Vagina (tissue), 2 donors: ENCODE measurements around the gene MOGAT3.

Experiments used
- POLR2A ChIP-seq, 2 donors: fragments of 450-650 bp; IDR thresholded peaks; one replicate each; pipeline ENCODE4 v1.6.1; 2017; ENCODE audit warnings: antibody characterized with exemption in 2 of 2, mild to moderate bottlenecking in 2 of 2, moderate library complexity in 2 of 2
- POLR2AphosphoS5 ChIP-seq, 2 donors: sonication (generic); formaldehyde crosslinking; IDR thresholded peaks; one replicate each; pipeline ENCODE4 v1.9.0; 2017; ENCODE audit warnings: antibody characterized with exemption in 2 of 2, mild to moderate bottlenecking in 2 of 2, low read depth in 1 of 2; ENCODE audit not compliant: insufficient read depth in 1 of 2
- TF ChIP-seq, protein P1 (sequence below), 3 experiments: fragments of 450-650 bp in 2 of 3; fragments of 200-600 bp in 1 of 3; sonication (generic) in 1 of 3; IDR thresholded peaks; one replicate each; pipeline ENCODE4 v1.5.1; 2017 to 2019; ENCODE audit warnings: antibody characterized with exemption in 3 of 3, mild to moderate bottlenecking in 2 of 3, moderate library complexity in 2 of 3

- TF ChIP-seq POLR2A (IDR thresholded peaks at IDR 0.05) = peak in 1 of 2 donors; percentile 3
- TF ChIP-seq, protein P1, sequence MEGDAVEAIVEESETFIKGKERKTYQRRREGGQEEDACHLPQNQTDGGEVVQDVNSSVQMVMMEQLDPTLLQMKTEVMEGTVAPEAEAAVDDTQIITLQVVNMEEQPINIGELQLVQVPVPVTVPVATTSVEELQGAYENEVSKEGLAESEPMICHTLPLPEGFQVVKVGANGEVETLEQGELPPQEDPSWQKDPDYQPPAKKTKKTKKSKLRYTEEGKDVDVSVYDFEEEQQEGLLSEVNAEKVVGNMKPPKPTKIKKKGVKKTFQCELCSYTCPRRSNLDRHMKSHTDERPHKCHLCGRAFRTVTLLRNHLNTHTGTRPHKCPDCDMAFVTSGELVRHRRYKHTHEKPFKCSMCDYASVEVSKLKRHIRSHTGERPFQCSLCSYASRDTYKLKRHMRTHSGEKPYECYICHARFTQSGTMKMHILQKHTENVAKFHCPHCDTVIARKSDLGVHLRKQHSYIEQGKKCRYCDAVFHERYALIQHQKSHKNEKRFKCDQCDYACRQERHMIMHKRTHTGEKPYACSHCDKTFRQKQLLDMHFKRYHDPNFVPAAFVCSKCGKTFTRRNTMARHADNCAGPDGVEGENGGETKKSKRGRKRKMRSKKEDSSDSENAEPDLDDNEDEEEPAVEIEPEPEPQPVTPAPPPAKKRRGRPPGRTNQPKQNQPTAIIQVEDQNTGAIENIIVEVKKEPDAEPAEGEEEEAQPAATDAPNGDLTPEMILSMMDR (IDR thresholded peaks at IDR 0.05) = no peak
- peak; percentile 68 to 99 for TF ChIP-seq POLR2AphosphoS5 (IDR thresholded peaks at IDR 0.05; ENCODE audit: insufficient read depth in 1 of 2, low read depth in 1 of 2)
Measured at GRCh38 chr7:101217388-101218235, 16.8 kb upstream of the MOGAT3 start, which contains the start of the genes PLOD3 and ZNHIT1.
